Mesothelial cell of epicardium (in vitro differentiated cells): ENCODE data around the gene KCNQ1OT1. TPM values are rescaled to one million over a fixed set of nuclear protein-coding genes. Genes with fewer than 3 reads are reported as not detected.
A peak's percentile ranks its signal among the peaks of the same experiment; 100 is the strongest.

Experiments used
- DNase-seq, 2 experiments: peaks; one replicate each; pipeline ENCODE4 v3.0.0; 2021; ENCODE audit warnings: low spot score in 2 of 2; ENCODE audit not compliant: unreplicated experiment in 2 of 2
- H3K27ac Mint-ChIP-seq: 2 replicates; pipeline ENCODE4 v1.8.0; 2021; ENCODE audit warnings: mixed read lengths
- H3K27me3 Mint-ChIP-seq: 2 replicates; pipeline ENCODE4 v1.8.0; 2021; ENCODE audit warnings: low read depth, mixed read lengths
- H3K36me3 Mint-ChIP-seq: 2 replicates; pipeline ENCODE4 v1.8.0; 2021; ENCODE audit warnings: mixed read lengths
- H3K4me1 Mint-ChIP-seq: 2 replicates; pipeline ENCODE4 v1.8.0; 2021; ENCODE audit warnings: mixed read lengths
- H3K4me3 Mint-ChIP-seq: 2 replicates; pipeline ENCODE4 v1.8.0; 2021; ENCODE audit warnings: mild to moderate bottlenecking, moderate library complexity, mixed read lengths
- H3K9me3 Mint-ChIP-seq: 2 replicates; pipeline ENCODE4 v1.8.0; 2021; ENCODE audit warnings: mixed read lengths
- CTCF ChIP-seq: fragments of 200-600 bp; sonication (generic); IDR thresholded peaks from one replicate; pipeline ENCODE4 v1.5.0; 2021; ENCODE audit warnings: antibody characterized with exemption; ENCODE audit not compliant: unreplicated experiment
- total RNA-seq: library from RNA; stranded (reverse); gene quantifications from 3 replicates; pipeline ENCODE4 v1.2.1, GENCODE V29; 2021

Gene KCNQ1OT1
- total RNA-seq, 1 donor from 2014 or later = 35.1 TPM

- Mint-ChIP-seq H3K4me1 (peaks cover 73% of the 10 kb centered on the region), H3K27ac (peak overlapping the region; percentile 54), H3K27me3 (no peaks in the 10 kb centered on the region), H3K9me3 (no peaks in the 10 kb centered on the region), H3K4me3 (peak overlapping the region; percentile 91), H3K36me3 (peaks cover 6% of the 10 kb centered on the region)
- TF ChIP-seq CTCF = no peak
- no peak for DNase-seq
Measured at GRCh38 chr11:2696455-2696854, 3.3 kb downstream of the KCNQ1OT1 start.

- no peak for TF ChIP-seq CTCF
- peaks cover 4% of the 10 kb centered on the region for H3K36me3 Mint-ChIP-seq
- H3K27me3 Mint-ChIP-seq = no peaks in the 10 kb centered on the region
- H3K4me1 Mint-ChIP-seq = peaks cover 77% of the 10 kb centered on the region
- no peak for DNase-seq
- H3K4me3 Mint-ChIP-seq = peak overlapping the region; percentile 37
- H3K9me3 Mint-ChIP-seq = no peaks in the 10 kb centered on the region
- peak overlapping the region; percentile 15 for H3K27ac Mint-ChIP-seq
Measured at GRCh38 chr11:2694995-2695939, 4.5 kb downstream of the KCNQ1OT1 start.

GRCh38 chr11:2694495-2694894 is 5.3 kb downstream of the KCNQ1OT1 start:
- no peaks in the 10 kb centered on the region for H3K9me3 Mint-ChIP-seq

GRCh38 chr11:2693271-2694261 is 6.2 kb downstream of the KCNQ1OT1 start:
- Mint-ChIP-seq H3K9me3 (no peaks in the 10 kb centered on the region), H3K36me3 (no peaks in the 10 kb centered on the region), H3K27me3 (no peaks in the 10 kb centered on the region), H3K4me3 (no peak overlapping the region), H3K4me1 (peaks cover 80% of the 10 kb centered on the region), H3K27ac (no peak overlapping the region)
- no peak for DNase-seq
- no peak for TF ChIP-seq CTCF

More at GRCh38 chr11:2694495-2694894, 5.3 kb downstream of the KCNQ1OT1 start:
- Mint-ChIP-seq H3K27me3 (no peaks in the 10 kb centered on the region), H3K36me3 (peaks cover 4% of the 10 kb centered on the region), H3K4me1 (peaks cover 81% of the 10 kb centered on the region), H3K27ac (no peak overlapping the region), H3K4me3 (peak overlapping the region; percentile 15)
- no peak for DNase-seq
- TF ChIP-seq CTCF = no peak

GRCh38 chr11:2691991-2692875 is 7.6 kb downstream of the KCNQ1OT1 start:
- no peaks in the 10 kb centered on the region for H3K27me3 Mint-ChIP-seq
- DNase-seq = no peak
- no peak for TF ChIP-seq CTCF
- no peaks in the 10 kb centered on the region for H3K36me3 Mint-ChIP-seq
- peaks cover 75% of the 10 kb centered on the region for H3K4me1 Mint-ChIP-seq
- no peaks in the 10 kb centered on the region for H3K9me3 Mint-ChIP-seq
- H3K4me3 Mint-ChIP-seq = peak overlapping the region; percentile 0
- H3K27ac Mint-ChIP-seq = peak overlapping the region; percentile 74
